SK-N-SH treated with all-trans-retinoic acid at 6 μM for 48 hours (cell line): Measurements from ENCODE around the gene CHCHD6.

ENCODE experiments used
- ATAC-seq: fragments of 200-7000 bp; cut with Tn5 transposase; 3 replicates; pipeline ENCODE4 v1.9.1; 2020; ENCODE audit warnings: mild to moderate bottlenecking, moderate library complexity
- ARNTL ChIP-seq: fragments of 450-650 bp; formaldehyde crosslinking; IDR thresholded peaks from 2 replicates; pipeline ENCODE4 v1.5.0; 2020; ENCODE audit warnings: low read depth, mild to moderate bottlenecking, moderate library complexity, borderline replicate concordance
- BACH2 ChIP-seq: fragments of 250-450 bp; sonication (Bioruptor Pico); IDR thresholded peaks from 2 replicates; pipeline ENCODE4 v1.9.0; 2021; ENCODE audit warnings: mild to moderate bottlenecking, borderline replicate concordance
- ESRRG ChIP-seq: fragments of 250-450 bp; sonication (Bioruptor Pico); IDR thresholded peaks from 2 replicates; pipeline ENCODE4 v1.6.1; 2021; ENCODE audit warnings: mild to moderate bottlenecking
- GLIS3 ChIP-seq: fragments of 250-450 bp; sonication (Bioruptor Pico); IDR thresholded peaks from 2 replicates; pipeline ENCODE4 v1.5.0; 2020; ENCODE audit warnings: mild to moderate bottlenecking, moderate library complexity
- ISL1 ChIP-seq: fragments of 250-450 bp; sonication (Bioruptor Pico); IDR thresholded peaks from 2 replicates; pipeline ENCODE4 v2.1.2; 2022; ENCODE audit warnings: mild to moderate bottlenecking, moderate library complexity
- OSR1 ChIP-seq: fragments of 250-450 bp; sonication (Bioruptor Pico); IDR thresholded peaks from 2 replicates; pipeline ENCODE4 v1.8.0; 2022; ENCODE audit warnings: moderate library complexity, mild to moderate bottlenecking, inconsistent platforms
- PATZ1 ChIP-seq: fragments of 250-450 bp; sonication (Bioruptor Pico); IDR thresholded peaks from 2 replicates; pipeline ENCODE4 v1.8.0; 2020; ENCODE audit warnings: mild to moderate bottlenecking, moderate library complexity, borderline replicate concordance
- POU6F1 ChIP-seq: fragments of 250-450 bp; sonication (Bioruptor Pico); IDR thresholded peaks from 2 replicates; pipeline ENCODE4 v1.8.0; 2021; ENCODE audit warnings: low read depth, mild to moderate bottlenecking, moderate library complexity, borderline replicate concordance
- PPARA ChIP-seq: fragments of 250-450 bp; sonication (Bioruptor Pico); IDR thresholded peaks from 2 replicates; pipeline ENCODE4 v1.5.0; 2020; ENCODE audit warnings: mild to moderate bottlenecking, borderline replicate concordance
- RARB ChIP-seq: fragments of 250-450 bp; sonication (Bioruptor Pico); IDR thresholded peaks from 2 replicates; pipeline ENCODE4 v1.8.0; 2021; ENCODE audit warnings: mild to moderate bottlenecking, moderate library complexity
- SNAI2 ChIP-seq: fragments of 250-450 bp; sonication (Bioruptor Pico); IDR thresholded peaks from 2 replicates; pipeline ENCODE4 v1.5.0; 2020; ENCODE audit warnings: mild to moderate bottlenecking, moderate library complexity
- TCF4 ChIP-seq: fragments of 250-450 bp; sonication (Bioruptor Pico); IDR thresholded peaks from 2 replicates; pipeline ENCODE4 v1.8.0; 2021; ENCODE audit warnings: mild to moderate bottlenecking, moderate library complexity, borderline replicate concordance
- TOX ChIP-seq: fragments of 250-450 bp; sonication (Bioruptor Pico); IDR thresholded peaks from 2 replicates; pipeline ENCODE4 v1.8.0; 2021; ENCODE audit warnings: mild to moderate bottlenecking, moderate library complexity, borderline replicate concordance
- TSHZ2 ChIP-seq: fragments of 250-450 bp; sonication (Bioruptor Pico); IDR thresholded peaks from 2 replicates; pipeline ENCODE4 v1.5.0; 2020; ENCODE audit warnings: mild to moderate bottlenecking, moderate library complexity
- ZFP3 ChIP-seq: fragments of 250-450 bp; sonication (Bioruptor Pico); IDR thresholded peaks from 2 replicates; pipeline ENCODE4 v1.5.0; 2020; ENCODE audit warnings: mild to moderate bottlenecking, moderate library complexity
- ZFP30 ChIP-seq: fragments of 450-650 bp; formaldehyde crosslinking; IDR thresholded peaks from 2 replicates; pipeline ENCODE4 v1.5.0; 2022; ENCODE audit warnings: mild to moderate bottlenecking, moderate library complexity
- ZNF565 ChIP-seq: fragments of 450-650 bp; formaldehyde crosslinking; conservative IDR thresholded peaks from 2 replicates; pipeline ENCODE4 v1.5.0; 2020; ENCODE audit warnings: low read depth, mild to moderate bottlenecking, moderate library complexity
- ZNF70 ChIP-seq: fragments of 450-650 bp; formaldehyde crosslinking; IDR thresholded peaks from 2 replicates; pipeline ENCODE4 v1.5.0; 2020; ENCODE audit warnings: mild to moderate bottlenecking, moderate library complexity
- TF ChIP-seq, protein P1 (sequence below): fragments of 250-450 bp; sonication (Bioruptor Pico); IDR thresholded peaks from 2 replicates; pipeline ENCODE4 v1.5.1; 2020; ENCODE audit warnings: low read depth, mild to moderate bottlenecking, moderate library complexity
- TF ChIP-seq, protein P2 (sequence below): fragments of 250-450 bp; sonication (Bioruptor Pico); IDR thresholded peaks from 2 replicates; pipeline ENCODE4 v1.5.1; 2021; ENCODE audit warnings: mild to moderate bottlenecking, moderate library complexity

The CHCHD6 gene

DNA sequence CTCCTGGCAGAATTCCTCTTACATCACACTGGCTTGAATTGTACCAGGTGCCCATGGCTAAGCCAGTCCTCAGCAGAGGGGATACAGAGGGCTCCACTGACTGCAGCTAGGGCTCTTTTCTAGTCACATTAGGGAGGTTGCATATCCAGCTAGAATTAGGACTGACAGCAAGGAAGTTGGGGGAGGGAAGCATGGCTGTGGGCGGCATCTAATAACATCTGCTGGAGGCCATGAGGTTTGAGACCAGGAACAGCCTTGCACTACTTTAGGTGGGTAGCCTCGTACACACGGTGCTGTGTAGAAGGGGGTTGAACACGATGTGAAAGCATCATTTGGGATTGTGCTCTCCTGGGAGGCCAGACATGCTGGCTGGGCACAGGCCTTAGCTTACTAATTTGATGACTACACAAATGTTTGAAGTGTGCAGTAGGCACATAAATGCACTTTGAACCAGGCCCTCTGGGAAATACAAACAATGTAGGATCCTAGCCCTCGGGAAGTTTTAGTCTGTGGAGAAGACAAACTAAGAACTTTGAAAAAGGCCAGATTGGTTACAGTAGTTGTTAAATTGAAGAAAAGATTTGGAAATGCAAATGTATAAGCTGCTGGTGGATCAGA is 30.2 kb downstream of the CHCHD6 start:
- TF ChIP-seq SNAI2 (CRISPR knock-in tag) = no peak
- TF ChIP-seq ZFP3 (CRISPR knock-in tag) = no peak
- no peak for TF ChIP-seq OSR1
- TF ChIP-seq, protein P1, sequence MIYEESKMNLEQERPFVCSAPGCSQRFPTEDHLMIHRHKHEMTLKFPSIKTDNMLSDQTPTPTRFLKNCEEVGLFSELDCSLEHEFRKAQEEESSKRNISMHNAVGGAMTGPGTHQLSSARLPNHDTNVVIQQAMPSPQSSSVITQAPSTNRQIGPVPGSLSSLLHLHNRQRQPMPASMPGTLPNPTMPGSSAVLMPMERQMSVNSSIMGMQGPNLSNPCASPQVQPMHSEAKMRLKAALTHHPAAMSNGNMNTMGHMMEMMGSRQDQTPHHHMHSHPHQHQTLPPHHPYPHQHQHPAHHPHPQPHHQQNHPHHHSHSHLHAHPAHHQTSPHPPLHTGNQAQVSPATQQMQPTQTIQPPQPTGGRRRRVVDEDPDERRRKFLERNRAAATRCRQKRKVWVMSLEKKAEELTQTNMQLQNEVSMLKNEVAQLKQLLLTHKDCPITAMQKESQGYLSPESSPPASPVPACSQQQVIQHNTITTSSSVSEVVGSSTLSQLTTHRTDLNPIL = no peak
- TF ChIP-seq POU6F1 (CRISPR knock-in tag) = no peak
- no peak for TF ChIP-seq ZNF70 (CRISPR knock-in tag)
- TF ChIP-seq GLIS3 (CRISPR knock-in tag) = no peak
- no peak for TF ChIP-seq TOX (CRISPR knock-in tag)
- no peak for TF ChIP-seq ESRRG (CRISPR knock-in tag)
- TF ChIP-seq ZNF565 (CRISPR knock-in tag) = no peak
- TF ChIP-seq RARB = no peak
- no peak for TF ChIP-seq TCF4
- TF ChIP-seq ARNTL = no peak
- ATAC-seq = no peak

GRCh38 chr3:126737527-126737926 is 33.5 kb downstream of the CHCHD6 start:
- no peak for ATAC-seq
- TF ChIP-seq BACH2 (CRISPR knock-in tag) (no peak), POU6F1 (CRISPR knock-in tag) (no peak), RARB (no peak), TSHZ2 (CRISPR knock-in tag) (no peak), ESRRG (CRISPR knock-in tag) (no peak), PPARA (CRISPR knock-in tag) (no peak), PATZ1 (CRISPR knock-in tag) (no peak), ISL1 (no peak), ARNTL (no peak), ZNF565 (CRISPR knock-in tag) (no peak), ZFP30 (CRISPR knock-in tag) (no peak), ZNF70 (CRISPR knock-in tag) (no peak), GLIS3 (CRISPR knock-in tag) (no peak), TCF4 (no peak)
- TF ChIP-seq, protein P1 = no peak
- TF ChIP-seq, protein P2, sequence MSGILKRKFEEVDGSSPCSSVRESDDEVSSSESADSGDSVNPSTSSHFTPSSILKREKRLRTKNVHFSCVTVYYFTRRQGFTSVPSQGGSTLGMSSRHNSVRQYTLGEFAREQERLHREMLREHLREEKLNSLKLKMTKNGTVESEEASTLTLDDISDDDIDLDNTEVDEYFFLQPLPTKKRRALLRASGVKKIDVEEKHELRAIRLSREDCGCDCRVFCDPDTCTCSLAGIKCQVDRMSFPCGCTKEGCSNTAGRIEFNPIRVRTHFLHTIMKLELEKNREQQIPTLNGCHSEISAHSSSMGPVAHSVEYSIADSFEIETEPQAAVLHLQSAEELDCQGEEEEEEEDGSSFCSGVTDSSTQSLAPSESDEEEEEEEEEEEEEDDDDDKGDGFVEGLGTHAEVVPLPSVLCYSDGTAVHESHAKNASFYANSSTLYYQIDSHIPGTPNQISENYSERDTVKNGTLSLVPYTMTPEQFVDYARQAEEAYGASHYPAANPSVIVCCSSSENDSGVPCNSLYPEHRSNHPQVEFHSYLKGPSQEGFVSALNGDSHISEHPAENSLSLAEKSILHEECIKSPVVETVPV (CRISPR knock-in tag) = no peak
